B cell (primary cell): ENCODE data around the gene PSAT1. TPM values are rescaled to one million over a fixed set of nuclear protein-coding genes. Genes with fewer than 3 reads are reported as not detected.

ENCODE experiments used
- ATAC-seq: fragments of 200-7000 bp; cut with Tn5 transposase; one replicate; pipeline ENCODE4 v1.10.0; 2021; ENCODE audit warnings: low read depth, mild to moderate bottlenecking, moderate number of reproducible peaks, moderate library complexity
- CTCF ChIA-PET: fragments of 350-600 bp; sonication (Branson Sonifier 250); formaldehyde crosslinking; loops from one replicate; lab custom pipeline; 2021; ENCODE audit warnings: antibody characterized with exemption, inconsistent platforms; lab: Charles Lee
- POLR2A ChIA-PET: fragments of 350-600 bp; sonication (Branson Sonifier 250); formaldehyde crosslinking; loops from one replicate; lab custom pipeline; 2021; ENCODE audit warnings: antibody characterized with exemption; lab: Charles Lee
- DNase-seq: peaks from one replicate; pipeline ENCODE4 v3.0.0; 2013
- H2AFZ ChIP-seq: 2 replicates; pipeline ENCODE4 v1.6.1; 2012; ENCODE audit warnings: mild to moderate bottlenecking, low read depth, low read length; ENCODE audit not compliant: insufficient read depth, poor library complexity, severe bottlenecking
- H3K27ac ChIP-seq, 2 donors: 1 replicate in 1 of 2; 2 replicates in 1 of 2; pipeline ENCODE4 v1.5.1; 2012 to 2013; ENCODE audit warnings: low read length in 2 of 2, mild to moderate bottlenecking in 2 of 2, moderate library complexity in 1 of 2
- H3K27me3 ChIP-seq, 4 experiments: fragments of 200-600 bp in 1 of 4; sonication (generic) in 1 of 4; replicated peaks in 1 of 4; 1 replicate in 2 of 4; 2 replicates in 2 of 4; pipeline versions ENCODE4 v1.6.1 to v1.7.0; 2013 to 2016; ENCODE audit warnings: low read length in 3 of 4, mild to moderate bottlenecking in 2 of 4, mixed read lengths in 1 of 4, moderate library complexity in 1 of 4; ENCODE audit not compliant: insufficient read depth in 4 of 4, control insufficient read depth in 3 of 4; ENCODE audit errors: control extremely low read depth in 1 of 4
- H3K36me3 ChIP-seq, 2 experiments: replicated peaks in 1 of 2; 1 replicate in 1 of 2; 2 replicates in 1 of 2; pipeline versions ENCODE4 v1.6.1 to v1.7.1; 2013; ENCODE audit warnings: low read length in 1 of 2; ENCODE audit not compliant: insufficient read depth in 2 of 2, control insufficient read depth in 1 of 2; ENCODE audit errors: control extremely low read depth in 1 of 2, extremely low read depth in 1 of 2
- H3K4me1 ChIP-seq, 2 donors: fragments of 200-600 bp in 1 of 2; sonication (generic) in 1 of 2; 1 replicate in 1 of 2; 2 replicates in 1 of 2; pipeline versions ENCODE4 v1.5.1 to v1.6.1; 2013 to 2017; ENCODE audit warnings: low read length in 2 of 2; ENCODE audit not compliant: control insufficient read depth in 2 of 2, insufficient read depth in 2 of 2
- H3K4me2 ChIP-seq: replicated peaks from 2 replicates; pipeline ENCODE3; 2012; ENCODE audit warnings: mild to moderate bottlenecking, low read depth, low read length; ENCODE audit not compliant: poor library complexity, severe bottlenecking
- H3K4me3 ChIP-seq, 5 experiments: fragments of 200-600 bp in 1 of 5; sonication (generic) in 1 of 5; 1 replicate in 3 of 5; 2 replicates in 2 of 5; pipeline versions ENCODE4 v1.5.1 to v1.7.0; 2011 to 2016; ENCODE audit warnings: low read length in 4 of 5, mild to moderate bottlenecking in 4 of 5, low read depth in 2 of 5, control low read depth in 1 of 5, moderate library complexity in 1 of 5; ENCODE audit not compliant: insufficient read depth in 1 of 5; ENCODE audit errors: control extremely low read depth in 1 of 5, extremely low read depth in 1 of 5
- H3K79me2 ChIP-seq: fragments of 200-600 bp; sonication (generic); one replicate; pipeline ENCODE4 v1.6.0; 2016; ENCODE audit warnings: low read length; ENCODE audit not compliant: control insufficient read depth, insufficient read depth
- H3K9ac ChIP-seq: fragments of 200-600 bp; sonication (generic); 2 replicates; pipeline ENCODE4 v1.6.1; 2017; ENCODE audit warnings: mild to moderate bottlenecking, low read length, moderate library complexity
- H3K9me3 ChIP-seq, 3 donors: one replicate each; pipeline versions ENCODE4 v1.6.1 to v1.7.1; 2013; ENCODE audit warnings: low read length in 2 of 3; ENCODE audit not compliant: control insufficient read depth in 2 of 3, insufficient read depth in 1 of 3; ENCODE audit errors: control extremely low read depth in 1 of 3
- H4K20me1 ChIP-seq: 2 replicates; pipeline ENCODE4 v1.6.0; 2012; ENCODE audit warnings: mild to moderate bottlenecking, low read length; ENCODE audit not compliant: insufficient read depth, control insufficient read depth, poor library complexity, severe bottlenecking
- H3K27ac Mint-ChIP-seq: one replicate; pipeline ENCODE4 v1.8.0; 2021; ENCODE audit warnings: mixed read lengths
- H3K27me3 Mint-ChIP-seq: one replicate; pipeline ENCODE4 v1.8.0; 2021; ENCODE audit warnings: mixed read lengths
- H3K4me1 Mint-ChIP-seq: one replicate; pipeline ENCODE4 v1.8.0; 2021; ENCODE audit warnings: mixed read lengths
- H3K4me3 Mint-ChIP-seq: one replicate; pipeline ENCODE4 v1.8.0; 2021; ENCODE audit warnings: mixed read lengths
- H3K9me3 Mint-ChIP-seq: one replicate; pipeline ENCODE4 v1.8.0; 2022; ENCODE audit warnings: mixed read lengths; ENCODE audit not compliant: insufficient read depth
- CTCF ChIP-seq: fragments of 200-600 bp; IDR thresholded peaks from one replicate; pipeline ENCODE4 v1.8.0; 2022; ENCODE audit warnings: antibody characterized with exemption, mild to moderate bottlenecking
- EZH2 ChIP-seq: IDR thresholded peaks from 2 replicates; pipeline ENCODE4 v1.6.1; 2012; ENCODE audit warnings: borderline replicate concordance, low read depth, mild to moderate bottlenecking, moderate library complexity, low read length; ENCODE audit not compliant: insufficient read depth, poor library complexity, severe bottlenecking
- WGBS: methylation state at CpG from one replicate; pipeline ENCODE4 v1.1.5; 2013; ENCODE audit warnings: missing lambda C conversion rate; ENCODE audit not compliant: insufficient coverage; 5-methylcytosine and 5-hydroxymethylcytosine counted together
- intact Hi-C: fragments of 100-400 bp; cut with micrococcal nuclease; formaldehyde crosslinking; loops from one replicate; pipeline ENCODE4 v1.10.0; 2022
- polyA plus RNA-seq: library from polyadenylated mRNA; depleted of rRNA; stranded (reverse); fragments of >200 nt; gene quantifications from 2 replicates; pipeline ENCODE4 v1.2.3, GENCODE V29; 2012
- total RNA-seq, 2 donors: library from RNA; stranded (reverse); fragments of 120-200 nt in 1 of 2; gene quantifications; 1 replicate in 1 of 2; 2 replicates in 1 of 2; pipeline versions ENCODE4 v1.2.3 to v1.2.4, GENCODE V29; 2013 to 2022

Gene PSAT1
- total and polyA plus RNA-seq, 2 donors (not counting 1 experiment from before 2014, with no cell fraction given), result 0.61 to 5.0 TPM

- Histone ChIP-seq H3K9ac (no peak overlapping the region), H4K20me1 (no peaks in the 10 kb centered on the region), H3K27me3 (no peaks in the 10 kb centered on the region), H3K79me2 (no peaks in the 10 kb centered on the region), H3K4me3 (no peak overlapping the region), H2AFZ (no peak overlapping the region), H3K9me3 (peaks cover 0 to 7% (median 0%) of the 10 kb centered on the region in 3 donors), H3K4me2 (no peak overlapping the region), H3K4me1 (no peaks in the 10 kb centered on the region), H3K27ac (no peak overlapping the region), H3K36me3 (no peaks in the 10 kb centered on the region)
- Mint-ChIP-seq H3K9me3 (no peaks in the 10 kb centered on the region), H3K4me1 (no peaks in the 10 kb centered on the region), H3K27ac (no peak overlapping the region), H3K27me3 (peaks cover 3% of the 10 kb centered on the region), H3K4me3 (no peak overlapping the region)
- TF ChIP-seq EZH2 (no peak), CTCF (no peak)
- ATAC-seq, result no peak
- ChIA-PET POLR2A (no interaction called here), CTCF (no interaction called here)
- 79% methylated on average over 4 of the region's 8 CpGs for WGBS
- no peak for DNase-seq
- intact Hi-C loops, result no loop called here
These were observed 8.6 kb upstream of the PSAT1 start for GRCh38 chr9:78288214-78288892.

- Histone ChIP-seq H3K4me2 (no peak overlapping the region), H3K27ac (no peak overlapping the region), H3K4me3 (no peak overlapping the region), H3K9me3 (peaks cover 0 to under 1% (median 0%) of the 10 kb centered on the region in 3 donors), H4K20me1 (no peaks in the 10 kb centered on the region), H3K4me1 (no peaks in the 10 kb centered on the region), H3K9ac (no peak overlapping the region), H3K36me3 (no peaks in the 10 kb centered on the region), H3K27me3 (no peaks in the 10 kb centered on the region), H2AFZ (no peak overlapping the region), H3K79me2 (no peaks in the 10 kb centered on the region)
- Mint-ChIP-seq H3K27me3 (peaks cover 3% of the 10 kb centered on the region), H3K4me3 (no peak overlapping the region), H3K27ac (no peak overlapping the region), H3K4me1 (no peaks in the 10 kb centered on the region), H3K9me3 (no peaks in the 10 kb centered on the region)
- ATAC-seq (no peak), DNase-seq (no peak)
- intact Hi-C loops, result no loop called here
- WGBS, result no CpG with 5 or more reads among the region's 1 CpG
- POLR2A ChIA-PET, result no interaction called here
- TF ChIP-seq EZH2 (no peak), CTCF (no peak)
- CTCF ChIA-PET, result no interaction called here
These were observed 7.5 kb upstream of the PSAT1 start for GRCh38 chr9:78289474-78289873.
